HEK293 (cell line): ENCODE results near the gene FAM76A.

Experiments
- BCL11A ChIP-seq: fragments of 450-650 bp; formaldehyde crosslinking; IDR thresholded peaks from 2 replicates; pipeline ENCODE4 v1.5.1; 2016; ENCODE audit warnings: low read depth, missing biosample characterization, missing genetic modification characterization
- GLI4 ChIP-seq: fragments of 450-650 bp; formaldehyde crosslinking; IDR thresholded peaks from 2 replicates; pipeline ENCODE4 v1.5.1; 2016; ENCODE audit warnings: missing biosample characterization, missing genetic modification characterization
- PRDM1 ChIP-seq: fragments of 450-650 bp; formaldehyde crosslinking; IDR thresholded peaks from 2 replicates; pipeline ENCODE4; 2016; ENCODE audit warnings: missing biosample characterization, missing genetic modification characterization
- ZFHX2 ChIP-seq: fragments of 450-650 bp; formaldehyde crosslinking; conservative IDR thresholded peaks from 2 replicates; pipeline ENCODE4 v1.5.1; 2016; ENCODE audit warnings: missing biosample characterization, missing genetic modification characterization
- ZNF146 ChIP-seq: fragments of 450-650 bp; formaldehyde crosslinking; IDR thresholded peaks from 2 replicates; pipeline ENCODE4 v1.5.1; 2016; ENCODE audit warnings: missing biosample characterization, missing genetic modification characterization
- ZNF274 ChIP-seq, 2 experiments: fragments of 200-500 bp in 1 of 2; fragments of 450-650 bp in 1 of 2; sonication (Bioruptor generic) in 1 of 2; formaldehyde crosslinking in 1 of 2; IDR thresholded peaks; 2 replicates each; pipeline versions ENCODE4 v1.5.1 to v1.6.1; 2014 to 2016; ENCODE audit warnings: borderline replicate concordance in 1 of 2, inconsistent platforms in 1 of 2, low read length in 1 of 2, missing biosample characterization in 1 of 2, missing genetic modification characterization in 1 of 2
- TF ChIP-seq, protein P1 (sequence below): fragments of 450-650 bp; formaldehyde crosslinking; IDR thresholded peaks from 2 replicates; pipeline ENCODE4 v1.5.1; 2016; ENCODE audit warnings: missing biosample characterization, missing genetic modification characterization
- TF ChIP-seq, protein P2 (sequence below): fragments of 450-650 bp; formaldehyde crosslinking; conservative IDR thresholded peaks from 2 replicates; pipeline ENCODE4 v1.5.1; 2016; ENCODE audit warnings: low read depth, missing biosample characterization, missing genetic modification characterization
- TF ChIP-seq, protein P3 (sequence below): sonication (generic); formaldehyde crosslinking; IDR thresholded peaks from 2 replicates; pipeline ENCODE4 v1.8.1; 2022; ENCODE audit warnings: mild to moderate bottlenecking, moderate library complexity, missing genetic modification reagents

DNA sequence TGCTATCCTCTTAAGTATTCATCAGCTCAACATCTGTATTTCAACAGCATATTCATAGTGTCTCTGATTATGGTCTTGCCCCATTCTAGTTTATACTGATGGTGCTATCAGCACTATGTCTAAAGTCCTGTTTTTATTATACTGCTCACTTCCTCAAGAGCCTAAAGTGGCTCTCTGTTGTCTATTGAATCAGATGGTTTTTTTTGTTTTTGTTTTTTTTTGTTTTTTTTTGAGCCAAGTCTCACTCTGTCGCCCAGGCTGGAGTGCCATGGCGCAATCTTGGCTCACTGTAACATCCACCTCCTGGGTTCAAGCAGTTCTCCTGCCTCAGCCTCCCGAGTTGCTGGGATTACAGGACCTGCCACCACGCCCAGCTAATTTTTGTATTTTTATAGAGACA, 53.4 kb downstream of the FAM76A start:
- TF ChIP-seq, protein P1, sequence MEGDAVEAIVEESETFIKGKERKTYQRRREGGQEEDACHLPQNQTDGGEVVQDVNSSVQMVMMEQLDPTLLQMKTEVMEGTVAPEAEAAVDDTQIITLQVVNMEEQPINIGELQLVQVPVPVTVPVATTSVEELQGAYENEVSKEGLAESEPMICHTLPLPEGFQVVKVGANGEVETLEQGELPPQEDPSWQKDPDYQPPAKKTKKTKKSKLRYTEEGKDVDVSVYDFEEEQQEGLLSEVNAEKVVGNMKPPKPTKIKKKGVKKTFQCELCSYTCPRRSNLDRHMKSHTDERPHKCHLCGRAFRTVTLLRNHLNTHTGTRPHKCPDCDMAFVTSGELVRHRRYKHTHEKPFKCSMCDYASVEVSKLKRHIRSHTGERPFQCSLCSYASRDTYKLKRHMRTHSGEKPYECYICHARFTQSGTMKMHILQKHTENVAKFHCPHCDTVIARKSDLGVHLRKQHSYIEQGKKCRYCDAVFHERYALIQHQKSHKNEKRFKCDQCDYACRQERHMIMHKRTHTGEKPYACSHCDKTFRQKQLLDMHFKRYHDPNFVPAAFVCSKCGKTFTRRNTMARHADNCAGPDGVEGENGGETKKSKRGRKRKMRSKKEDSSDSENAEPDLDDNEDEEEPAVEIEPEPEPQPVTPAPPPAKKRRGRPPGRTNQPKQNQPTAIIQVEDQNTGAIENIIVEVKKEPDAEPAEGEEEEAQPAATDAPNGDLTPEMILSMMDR: no peak
- TF ChIP-seq, protein P2, sequence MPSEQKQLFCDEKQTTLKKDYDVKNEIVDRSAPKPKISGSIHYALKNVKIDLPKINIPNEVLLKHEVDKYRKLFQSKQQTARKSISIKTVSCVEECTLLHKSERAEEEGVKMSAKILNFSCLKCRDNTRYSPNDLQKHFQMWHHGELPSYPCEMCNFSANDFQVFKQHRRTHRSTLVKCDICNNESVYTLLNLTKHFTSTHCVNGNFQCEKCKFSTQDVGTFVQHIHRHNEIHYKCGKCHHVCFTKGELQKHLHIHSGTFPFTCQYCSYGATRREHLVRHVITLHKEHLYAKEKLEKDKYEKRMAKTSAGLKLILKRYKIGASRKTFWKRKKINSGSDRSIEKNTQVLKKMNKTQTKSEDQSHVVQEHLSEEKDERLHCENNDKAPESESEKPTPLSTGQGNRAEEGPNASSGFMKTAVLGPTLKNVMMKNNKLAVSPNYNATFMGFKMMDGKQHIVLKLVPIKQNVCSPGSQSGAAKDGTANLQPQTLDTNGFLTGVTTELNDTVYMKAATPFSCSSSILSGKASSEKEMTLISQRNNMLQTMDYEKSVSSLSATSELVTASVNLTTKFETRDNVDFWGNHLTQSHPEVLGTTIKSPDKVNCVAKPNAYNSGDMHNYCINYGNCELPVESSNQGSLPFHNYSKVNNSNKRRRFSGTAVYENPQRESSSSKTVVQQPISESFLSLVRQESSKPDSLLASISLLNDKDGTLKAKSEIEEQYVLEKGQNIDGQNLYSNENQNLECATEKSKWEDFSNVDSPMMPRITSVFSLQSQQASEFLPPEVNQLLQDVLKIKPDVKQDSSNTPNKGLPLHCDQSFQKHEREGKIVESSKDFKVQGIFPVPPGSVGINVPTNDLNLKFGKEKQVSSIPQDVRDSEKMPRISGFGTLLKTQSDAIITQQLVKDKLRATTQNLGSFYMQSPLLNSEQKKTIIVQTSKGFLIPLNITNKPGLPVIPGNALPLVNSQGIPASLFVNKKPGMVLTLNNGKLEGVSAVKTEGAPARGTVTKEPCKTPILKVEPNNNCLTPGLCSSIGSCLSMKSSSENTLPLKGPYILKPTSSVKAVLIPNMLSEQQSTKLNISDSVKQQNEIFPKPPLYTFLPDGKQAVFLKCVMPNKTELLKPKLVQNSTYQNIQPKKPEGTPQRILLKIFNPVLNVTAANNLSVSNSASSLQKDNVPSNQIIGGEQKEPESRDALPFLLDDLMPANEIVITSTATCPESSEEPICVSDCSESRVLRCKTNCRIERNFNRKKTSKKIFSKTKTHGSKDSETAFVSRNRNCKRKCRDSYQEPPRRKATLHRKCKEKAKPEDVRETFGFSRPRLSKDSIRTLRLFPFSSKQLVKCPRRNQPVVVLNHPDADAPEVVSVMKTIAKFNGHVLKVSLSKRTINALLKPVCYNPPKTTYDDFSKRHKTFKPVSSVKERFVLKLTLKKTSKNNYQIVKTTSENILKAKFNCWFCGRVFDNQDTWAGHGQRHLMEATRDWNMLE: no peak
- TF ChIP-seq PRDM1 (tag by site-specific recombination) (no peak), ZFHX2 (tag by site-specific recombination) (no peak), ZNF146 (tag by site-specific recombination) (no peak), BCL11A (no peak), GLI4 (no peak), ZNF274 (IDR thresholded peaks at IDR 0.05; ENCODE audit: low read length) (no peak), ZNF274 (tag by site-specific recombination; IDR thresholded peaks at IDR 0.05; ENCODE audit: borderline replicate concordance) (no peak)
- TF ChIP-seq, protein P3, sequence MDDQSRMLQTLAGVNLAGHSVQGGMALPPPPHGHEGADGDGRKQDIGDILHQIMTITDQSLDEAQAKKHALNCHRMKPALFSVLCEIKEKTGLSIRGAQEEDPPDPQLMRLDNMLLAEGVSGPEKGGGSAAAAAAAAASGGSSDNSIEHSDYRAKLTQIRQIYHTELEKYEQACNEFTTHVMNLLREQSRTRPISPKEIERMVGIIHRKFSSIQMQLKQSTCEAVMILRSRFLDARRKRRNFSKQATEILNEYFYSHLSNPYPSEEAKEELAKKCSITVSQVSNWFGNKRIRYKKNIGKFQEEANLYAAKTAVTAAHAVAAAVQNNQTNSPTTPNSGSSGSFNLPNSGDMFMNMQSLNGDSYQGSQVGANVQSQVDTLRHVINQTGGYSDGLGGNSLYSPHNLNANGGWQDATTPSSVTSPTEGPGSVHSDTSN: no peak
